H9 (cell line): ENCODE results near the gene LILRB5. TPM values are rescaled to one million over a fixed set of nuclear protein-coding genes. Genes with fewer than 3 reads are reported as not detected.
"Not testable (repeated sequence)": the region's sequence is repeated elsewhere in the genome, so short reads cannot be mapped to it uniquely, and the experiment has no call there.

Source experiments
- DNase-seq: peaks from one replicate; pipeline ENCODE4 v3.0.0-alpha.2; 2017
- H2AFZ ChIP-seq: one replicate; pipeline ENCODE4 v1.6.1; 2013; ENCODE audit warnings: mild to moderate bottlenecking, low read length, control low read depth, moderate library complexity
- H2AK5ac ChIP-seq: 2 replicates; pipeline ENCODE4 v1.6.1; 2013; ENCODE audit warnings: low read length, control low read depth, mixed read lengths; ENCODE audit not compliant: insufficient read length
- H2BK120ac ChIP-seq: one replicate; pipeline ENCODE4 v1.6.1; 2013; ENCODE audit warnings: low read depth, mild to moderate bottlenecking, low read length, control low read depth, inconsistent platforms; ENCODE audit not compliant: poor library complexity, severe bottlenecking
- H2BK12ac ChIP-seq: 2 replicates; pipeline ENCODE4 v1.6.1; 2013; ENCODE audit warnings: low read length, control low read depth, mixed read lengths, low read depth; ENCODE audit not compliant: insufficient read length
- H2BK15ac ChIP-seq: 2 replicates; pipeline ENCODE4 v1.6.1; 2013; ENCODE audit warnings: low read depth, low read length, control low read depth
- H2BK20ac ChIP-seq: one replicate; pipeline ENCODE4 v1.6.1; 2013; ENCODE audit warnings: low read depth, mild to moderate bottlenecking, low read length, control low read depth, inconsistent platforms; ENCODE audit not compliant: poor library complexity, severe bottlenecking
- H2BK5ac ChIP-seq: 2 replicates; pipeline ENCODE4 v1.6.1; 2013; ENCODE audit warnings: low read length, control low read depth, mixed read lengths; ENCODE audit not compliant: insufficient read length
- H3K14ac ChIP-seq: 2 replicates; pipeline ENCODE4 v1.6.1; 2013; ENCODE audit warnings: low read length, control low read depth; ENCODE audit not compliant: insufficient read depth
- H3K18ac ChIP-seq: 2 replicates; pipeline ENCODE4 v1.6.1; 2013; ENCODE audit warnings: low read depth, mild to moderate bottlenecking, mixed read lengths, low read length, control low read depth; ENCODE audit not compliant: insufficient read length
- H3K23ac ChIP-seq: 2 replicates; pipeline ENCODE4 v1.6.1; 2013; ENCODE audit warnings: low read length, control low read depth, mixed read lengths, low read depth; ENCODE audit not compliant: insufficient read length
- H3K23me2 ChIP-seq: 2 replicates; pipeline ENCODE4 v1.6.1; 2013; ENCODE audit warnings: low read depth, mild to moderate bottlenecking, mixed read lengths, low read length, control low read depth; ENCODE audit not compliant: insufficient read length, poor library complexity, severe bottlenecking
- H3K27ac ChIP-seq: 2 replicates; pipeline ENCODE4 v1.5.1; 2013; ENCODE audit warnings: low read length, control low read depth, mixed read lengths, low read depth; ENCODE audit not compliant: insufficient read length
- H3K27me3 ChIP-seq: 2 replicates; pipeline ENCODE4 v1.6.1; 2013; ENCODE audit warnings: low read length, control low read depth, inconsistent platforms; ENCODE audit not compliant: insufficient read depth
- H3K4ac ChIP-seq: 2 replicates; pipeline ENCODE4 v1.6.1; 2013; ENCODE audit warnings: low read depth, mild to moderate bottlenecking, control low read depth, inconsistent platforms, low read length, moderate library complexity
- H3K4me1 ChIP-seq: 2 replicates; pipeline ENCODE4 v1.6.1; 2013; ENCODE audit warnings: low read length, control low read depth, inconsistent platforms; ENCODE audit not compliant: insufficient read depth
- H3K4me2 ChIP-seq: 2 replicates; pipeline ENCODE4 v1.6.1; 2013; ENCODE audit warnings: low read length, control low read depth, mixed read lengths; ENCODE audit not compliant: insufficient read length, insufficient read depth
- H3K56ac ChIP-seq: 2 replicates; pipeline ENCODE4 v1.6.1; 2013; ENCODE audit warnings: low read depth, mild to moderate bottlenecking, mixed read lengths, low read length, control low read depth; ENCODE audit not compliant: insufficient read length
- H3K79me1 ChIP-seq: 2 replicates; pipeline ENCODE4 v1.6.1; 2013; ENCODE audit warnings: low read depth, mild to moderate bottlenecking, moderate library complexity, low read length, control low read depth, inconsistent platforms; ENCODE audit not compliant: insufficient read depth, poor library complexity, severe bottlenecking
- H3K79me2 ChIP-seq: 2 replicates; pipeline ENCODE4 v1.6.1; 2013; ENCODE audit warnings: low read length, control low read depth, inconsistent platforms; ENCODE audit not compliant: insufficient read depth
- H3K9ac ChIP-seq: 2 replicates; pipeline ENCODE4 v1.6.1; 2013; ENCODE audit warnings: low read length, control low read depth, mixed read lengths; ENCODE audit not compliant: insufficient read length; ENCODE audit errors: extremely low read depth
- H3K9me3 ChIP-seq: one replicate; pipeline ENCODE4 v1.6.1; 2013; ENCODE audit warnings: low read depth, low read length, inconsistent platforms; ENCODE audit not compliant: control insufficient read depth
- H3T11ph ChIP-seq: one replicate; pipeline ENCODE4 v1.6.1; 2013; ENCODE audit warnings: mild to moderate bottlenecking, low read length, control low read depth, inconsistent platforms
- H4K20me1 ChIP-seq: one replicate; pipeline ENCODE4 v1.6.1; 2013; ENCODE audit not compliant: control insufficient read depth, insufficient read length, insufficient read depth
- H4K5ac ChIP-seq: 2 replicates; pipeline ENCODE4 v1.6.1; 2013; ENCODE audit warnings: low read depth, mild to moderate bottlenecking, mixed read lengths, low read length, control low read depth; ENCODE audit not compliant: insufficient read length
- H4K8ac ChIP-seq: replicated peaks from 2 replicates; pipeline ENCODE4 v1.6.1; 2013; ENCODE audit warnings: low read length, control low read depth, mixed read lengths, low read depth; ENCODE audit not compliant: insufficient read length
- H4K91ac ChIP-seq: 2 replicates; pipeline ENCODE4 v1.6.1; 2013; ENCODE audit warnings: low read depth, mild to moderate bottlenecking, moderate library complexity, mixed read lengths, low read length, control low read depth; ENCODE audit not compliant: insufficient read length
- H3K27ac Mint-ChIP-seq, 3 experiments: 2 replicates in 2 of 3; 3 replicates in 1 of 3; pipeline ENCODE4 v1.8.0; 2020 to 2021; ENCODE audit warnings: mixed read lengths in 3 of 3, mild to moderate bottlenecking in 1 of 3, moderate library complexity in 1 of 3
- H3K27me3 Mint-ChIP-seq: 2 replicates; pipeline ENCODE4 v1.8.0; 2021; ENCODE audit warnings: low read depth, mild to moderate bottlenecking, moderate library complexity, mixed read lengths
- H3K36me3 Mint-ChIP-seq, 3 experiments: 2 replicates in 2 of 3; 3 replicates in 1 of 3; pipeline ENCODE4 v1.8.0; 2020 to 2021; ENCODE audit warnings: low read depth in 3 of 3, mixed read lengths in 3 of 3; ENCODE audit not compliant: insufficient read depth in 1 of 3
- H3K4me1 Mint-ChIP-seq, 2 experiments: 2 replicates each; pipeline ENCODE4 v1.8.0; 2020; ENCODE audit warnings: mixed read lengths in 2 of 2
- H3K4me3 Mint-ChIP-seq, 2 experiments: 2 replicates in 1 of 2; 3 replicates in 1 of 2; pipeline ENCODE4 v1.8.0; 2020 to 2021; ENCODE audit warnings: mild to moderate bottlenecking in 2 of 2, mixed read lengths in 2 of 2, moderate library complexity in 1 of 2
- H3K9me3 Mint-ChIP-seq, 2 experiments: 2 replicates in 1 of 2; 3 replicates in 1 of 2; pipeline ENCODE4 v1.8.0; 2020; ENCODE audit warnings: mild to moderate bottlenecking in 2 of 2, mixed read lengths in 2 of 2, moderate library complexity in 1 of 2
- CTCF ChIP-seq: fragments of 200-600 bp; sonication (generic); conservative IDR thresholded peaks from 3 replicates; pipeline ENCODE4 v1.8.0; 2021; ENCODE audit warnings: antibody characterized with exemption, mild to moderate bottlenecking
- WGBS: extraction: QIAGEN DNeasy Blood & Tissue Kit; methylation state at CpG from one replicate; pipeline ENCODE4 v1.1.7; 2013; ENCODE audit warnings: missing lambda C conversion rate, low lambda C conversion rate, mixed read lengths; ENCODE audit not compliant: insufficient read length; ENCODE audit errors: extremely low coverage; 5-methylcytosine and 5-hydroxymethylcytosine counted together
- total RNA-seq: library from RNA; stranded (reverse); gene quantifications from 2 replicates; pipeline ENCODE4 v1.2.1, GENCODE V29; 2021

LILRB5 gene
- total RNA-seq, 1 experiment from 2014 or later, result 0.09 TPM

- Mint-ChIP-seq H3K9me3 (peaks cover 0 to 40% of the 10 kb centered on the region in 2 experiments; a peak in 2 of 5 replicates), H3K36me3 (no peaks in the 10 kb centered on the region), H3K27ac (no peak overlapping the region; a peak in 1 of 7 replicates), H3K4me3 (no peak overlapping the region), H3K4me1 (no peaks in the 10 kb centered on the region), H3K27me3 (peaks cover 34% of the 10 kb centered on the region)
- Histone ChIP-seq H3K23me2 (no peaks in the 10 kb centered on the region), H3K9me3 (no peaks in the 10 kb centered on the region), H4K8ac (no peak overlapping the region), H3K27ac (no peak overlapping the region), H3K56ac (no peak overlapping the region), H4K20me1 (no peaks in the 10 kb centered on the region), H3K9ac (no peak overlapping the region), H3K14ac (no peak overlapping the region), H4K91ac (no peak overlapping the region), H3K18ac (no peak overlapping the region), H2AK5ac (no peak overlapping the region), H3K4ac (no peak overlapping the region), H3K79me2 (no peaks in the 10 kb centered on the region), H3K4me1 (no peaks in the 10 kb centered on the region), H2BK120ac (no peak overlapping the region), H3K23ac (no peak overlapping the region), H4K5ac (no peak overlapping the region), H2BK20ac (no peak overlapping the region), H2BK12ac (no peak overlapping the region), H3T11ph (no peak overlapping the region), H3K27me3 (no peaks in the 10 kb centered on the region), H3K4me2 (no peak overlapping the region), H3K79me1 (no peaks in the 10 kb centered on the region), H2AFZ (no peak overlapping the region), H2BK15ac (no peak overlapping the region), H2BK5ac (no peak overlapping the region)
- DNase-seq, result no peak
- no CpG with 5 or more reads among the region's 3 CpGs for WGBS
- TF ChIP-seq CTCF, result no peak
These were observed 11.1 kb downstream of the LILRB5 start for GRCh38 chr19:54245936-54246335.

GRCh38 chr19:54243809-54244208, 13.3 kb downstream of the LILRB5 start:
- H3K79me2 ChIP-seq, H4K20me1 ChIP-seq, H3K9ac ChIP-seq, H3K36me3 Mint-ChIP-seq, H2BK20ac ChIP-seq, H3K56ac ChIP-seq, H2BK120ac ChIP-seq, H2BK12ac ChIP-seq, H2BK15ac ChIP-seq, H3K9me3 ChIP-seq, H3K18ac ChIP-seq, H3K4me1 Mint-ChIP-seq, H3K4me2 ChIP-seq, H4K5ac ChIP-seq, H2BK5ac ChIP-seq, H2AK5ac ChIP-seq, H3K4ac ChIP-seq, H4K8ac ChIP-seq, DNase-seq, H4K91ac ChIP-seq, H3K27ac Mint-ChIP-seq, H3K79me1 ChIP-seq, H3K14ac ChIP-seq, H3K4me1 ChIP-seq, H2AFZ ChIP-seq, H3K23me2 ChIP-seq, H3K4me3 Mint-ChIP-seq, H3K27me3 ChIP-seq, H3K23ac ChIP-seq, H3T11ph ChIP-seq, H3K27ac ChIP-seq: not testable (repeated sequence)
- WGBS, result no CpG with 5 or more reads among the region's 8 CpGs
- H3K9me3 Mint-ChIP-seq, result peaks cover 0 to 30% of the 10 kb centered on the region in 2 experiments; a peak in 2 of 5 replicates
- H3K27me3 Mint-ChIP-seq, result peaks cover 32% of the 10 kb centered on the region
